Measurements from ENCODE around the gene ZNF784.

Gene ZNF784

DNA sequence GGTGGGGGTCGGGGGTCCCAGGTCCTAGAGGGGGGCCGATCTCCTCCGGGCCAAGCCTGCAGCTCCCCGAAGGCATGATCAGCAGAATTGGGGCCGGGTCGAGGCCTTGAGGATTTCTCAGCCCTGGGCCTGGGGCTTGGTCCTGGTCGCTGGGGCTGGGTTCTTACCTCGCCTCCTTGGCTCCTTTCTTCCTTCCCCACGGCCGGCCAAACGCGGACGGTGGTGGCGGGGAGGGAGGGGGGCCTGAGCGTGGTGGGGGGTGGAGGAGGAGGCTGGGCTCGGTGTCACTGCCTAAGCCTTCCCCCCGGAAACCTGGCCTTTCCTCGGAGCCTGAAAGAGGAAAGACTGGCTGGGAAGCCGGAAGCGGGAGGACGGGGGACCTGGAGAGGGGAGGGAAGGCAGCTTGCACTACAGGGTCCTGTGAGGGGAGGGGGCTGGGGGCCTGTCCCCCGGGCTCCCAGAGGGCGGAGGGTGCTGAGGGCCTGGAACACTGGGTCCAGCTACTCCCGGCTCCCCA, 43.7 kb downstream of the ZNF784 start, which contains the start of gene ZNF579 (continued):
- TF ChIP-seq, protein P1, sequence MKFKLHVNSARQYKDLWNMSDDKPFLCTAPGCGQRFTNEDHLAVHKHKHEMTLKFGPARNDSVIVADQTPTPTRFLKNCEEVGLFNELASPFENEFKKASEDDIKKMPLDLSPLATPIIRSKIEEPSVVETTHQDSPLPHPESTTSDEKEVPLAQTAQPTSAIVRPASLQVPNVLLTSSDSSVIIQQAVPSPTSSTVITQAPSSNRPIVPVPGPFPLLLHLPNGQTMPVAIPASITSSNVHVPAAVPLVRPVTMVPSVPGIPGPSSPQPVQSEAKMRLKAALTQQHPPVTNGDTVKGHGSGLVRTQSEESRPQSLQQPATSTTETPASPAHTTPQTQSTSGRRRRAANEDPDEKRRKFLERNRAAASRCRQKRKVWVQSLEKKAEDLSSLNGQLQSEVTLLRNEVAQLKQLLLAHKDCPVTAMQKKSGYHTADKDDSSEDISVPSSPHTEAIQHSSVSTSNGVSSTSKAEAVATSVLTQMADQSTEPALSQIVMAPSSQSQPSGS (tag by site-specific recombination; IDR thresholded peaks at IDR 0.05; ENCODE audit: low read depth) = no peak
- TF ChIP-seq ZNF366 (tag by site-specific recombination; conservative IDR thresholded peaks at IDR 0.05) = peak; percentile 51
- no peak for TF ChIP-seq ZNF747 (tag by site-specific recombination; IDR thresholded peaks at IDR 0.05)
- TF ChIP-seq, protein P2, sequence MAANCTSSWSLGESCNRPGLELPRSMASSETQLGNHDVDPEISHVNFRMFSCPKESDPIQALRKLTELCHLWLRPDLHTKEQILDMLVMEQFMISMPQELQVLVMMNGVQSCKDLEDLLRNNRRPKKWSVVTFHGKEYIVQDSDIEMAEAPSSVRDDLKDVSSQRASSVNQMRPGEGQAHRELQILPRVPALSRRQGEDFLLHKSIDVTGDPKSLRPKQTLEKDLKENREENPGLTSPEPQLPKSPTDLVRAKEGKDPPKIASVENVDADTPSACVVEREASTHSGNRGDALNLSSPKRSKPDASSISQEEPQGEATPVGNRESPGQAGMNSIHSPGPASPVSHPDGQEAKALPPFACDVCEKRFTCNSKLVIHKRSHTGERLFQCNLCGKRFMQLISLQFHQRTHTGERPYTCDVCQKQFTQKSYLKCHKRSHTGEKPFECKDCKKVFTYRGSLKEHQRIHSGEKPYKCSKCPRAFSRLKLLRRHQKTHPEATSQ (tag by site-specific recombination; IDR thresholded peaks at IDR 0.05) = 0 out of 2 replicates have a peak, but pooled peaks have one; percentile 26
- peak; percentile 80; the same call in 1 of the 2 replicates for TF ChIP-seq ZNF391 (tag by site-specific recombination; IDR thresholded peaks at IDR 0.05; ENCODE audit: borderline replicate concordance, low read depth)
- TF ChIP-seq KLF16 (tag by site-specific recombination; IDR thresholded peaks at IDR 0.05) = peak; percentile 95
- TF ChIP-seq SP2 (tag by site-specific recombination; IDR thresholded peaks at IDR 0.05) = peak; percentile 54
- peak; percentile 53; the same call in 1 of the 2 replicates for TF ChIP-seq ZNF394 (tag by site-specific recombination; IDR thresholded peaks at IDR 0.05; ENCODE audit: borderline replicate concordance)
- TF ChIP-seq ZNF341 (tag by site-specific recombination; IDR thresholded peaks at IDR 0.05; ENCODE audit: low read depth) = peak; percentile 35; the same call in 1 of the 2 replicates
- TF ChIP-seq ZNF423 (tag by site-specific recombination; IDR thresholded peaks at IDR 0.05) = 0 out of 2 replicates have a peak, but pooled peaks have one; percentile 7
- TF ChIP-seq ZSCAN30 (tag by site-specific recombination; IDR thresholded peaks at IDR 0.05) = peak; percentile 94
- TF ChIP-seq ZSCAN16 (tag by site-specific recombination; IDR thresholded peaks at IDR 0.05) = no peak
- 0 out of 2 replicates have a peak, but pooled peaks have one; percentile 35 for TF ChIP-seq KLF7 (tag by site-specific recombination; IDR thresholded peaks at IDR 0.05; ENCODE audit: borderline replicate concordance)
- TF ChIP-seq ZFP69B (tag by site-specific recombination; IDR thresholded peaks at IDR 0.05) = peak; percentile 35; the same call in 1 of the 2 replicates
- TF ChIP-seq GLIS2 (tag by site-specific recombination; IDR thresholded peaks at IDR 0.05) = peak; percentile 48
- TF ChIP-seq, protein P3, sequence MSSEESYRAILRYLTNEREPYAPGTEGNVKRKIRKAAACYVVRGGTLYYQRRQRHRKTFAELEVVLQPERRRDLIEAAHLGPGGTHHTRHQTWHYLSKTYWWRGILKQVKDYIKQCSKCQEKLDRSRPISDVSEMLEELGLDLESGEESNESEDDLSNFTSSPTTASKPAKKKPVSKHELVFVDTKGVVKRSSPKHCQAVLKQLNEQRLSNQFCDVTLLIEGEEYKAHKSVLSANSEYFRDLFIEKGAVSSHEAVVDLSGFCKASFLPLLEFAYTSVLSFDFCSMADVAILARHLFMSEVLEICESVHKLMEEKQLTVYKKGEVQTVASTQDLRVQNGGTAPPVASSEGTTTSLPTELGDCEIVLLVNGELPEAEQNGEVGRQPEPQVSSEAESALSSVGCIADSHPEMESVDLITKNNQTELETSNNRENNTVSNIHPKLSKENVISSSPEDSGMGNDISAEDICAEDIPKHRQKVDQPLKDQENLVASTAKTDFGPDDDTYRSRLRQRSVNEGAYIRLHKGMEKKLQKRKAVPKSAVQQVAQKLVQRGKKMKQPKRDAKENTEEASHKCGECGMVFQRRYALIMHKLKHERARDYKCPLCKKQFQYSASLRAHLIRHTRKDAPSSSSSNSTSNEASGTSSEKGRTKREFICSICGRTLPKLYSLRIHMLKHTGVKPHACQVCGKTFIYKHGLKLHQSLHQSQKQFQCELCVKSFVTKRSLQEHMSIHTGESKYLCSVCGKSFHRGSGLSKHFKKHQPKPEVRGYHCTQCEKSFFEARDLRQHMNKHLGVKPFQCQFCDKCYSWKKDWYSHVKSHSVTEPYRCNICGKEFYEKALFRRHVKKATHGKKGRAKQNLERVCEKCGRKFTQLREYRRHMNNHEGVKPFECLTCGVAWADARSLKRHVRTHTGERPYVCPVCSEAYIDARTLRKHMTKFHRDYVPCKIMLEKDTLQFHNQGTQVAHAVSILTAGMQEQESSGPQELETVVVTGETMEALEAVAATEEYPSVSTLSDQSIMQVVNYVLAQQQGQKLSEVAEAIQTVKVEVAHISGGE (tag by site-specific recombination; conservative IDR thresholded peaks at IDR 0.05; ENCODE audit: low read depth) = peak; percentile 99
- peak; percentile 31; the same call in 1 of the 2 replicates for TF ChIP-seq YY2 (tag by site-specific recombination; IDR thresholded peaks at IDR 0.05)
- TF ChIP-seq, protein P4, sequence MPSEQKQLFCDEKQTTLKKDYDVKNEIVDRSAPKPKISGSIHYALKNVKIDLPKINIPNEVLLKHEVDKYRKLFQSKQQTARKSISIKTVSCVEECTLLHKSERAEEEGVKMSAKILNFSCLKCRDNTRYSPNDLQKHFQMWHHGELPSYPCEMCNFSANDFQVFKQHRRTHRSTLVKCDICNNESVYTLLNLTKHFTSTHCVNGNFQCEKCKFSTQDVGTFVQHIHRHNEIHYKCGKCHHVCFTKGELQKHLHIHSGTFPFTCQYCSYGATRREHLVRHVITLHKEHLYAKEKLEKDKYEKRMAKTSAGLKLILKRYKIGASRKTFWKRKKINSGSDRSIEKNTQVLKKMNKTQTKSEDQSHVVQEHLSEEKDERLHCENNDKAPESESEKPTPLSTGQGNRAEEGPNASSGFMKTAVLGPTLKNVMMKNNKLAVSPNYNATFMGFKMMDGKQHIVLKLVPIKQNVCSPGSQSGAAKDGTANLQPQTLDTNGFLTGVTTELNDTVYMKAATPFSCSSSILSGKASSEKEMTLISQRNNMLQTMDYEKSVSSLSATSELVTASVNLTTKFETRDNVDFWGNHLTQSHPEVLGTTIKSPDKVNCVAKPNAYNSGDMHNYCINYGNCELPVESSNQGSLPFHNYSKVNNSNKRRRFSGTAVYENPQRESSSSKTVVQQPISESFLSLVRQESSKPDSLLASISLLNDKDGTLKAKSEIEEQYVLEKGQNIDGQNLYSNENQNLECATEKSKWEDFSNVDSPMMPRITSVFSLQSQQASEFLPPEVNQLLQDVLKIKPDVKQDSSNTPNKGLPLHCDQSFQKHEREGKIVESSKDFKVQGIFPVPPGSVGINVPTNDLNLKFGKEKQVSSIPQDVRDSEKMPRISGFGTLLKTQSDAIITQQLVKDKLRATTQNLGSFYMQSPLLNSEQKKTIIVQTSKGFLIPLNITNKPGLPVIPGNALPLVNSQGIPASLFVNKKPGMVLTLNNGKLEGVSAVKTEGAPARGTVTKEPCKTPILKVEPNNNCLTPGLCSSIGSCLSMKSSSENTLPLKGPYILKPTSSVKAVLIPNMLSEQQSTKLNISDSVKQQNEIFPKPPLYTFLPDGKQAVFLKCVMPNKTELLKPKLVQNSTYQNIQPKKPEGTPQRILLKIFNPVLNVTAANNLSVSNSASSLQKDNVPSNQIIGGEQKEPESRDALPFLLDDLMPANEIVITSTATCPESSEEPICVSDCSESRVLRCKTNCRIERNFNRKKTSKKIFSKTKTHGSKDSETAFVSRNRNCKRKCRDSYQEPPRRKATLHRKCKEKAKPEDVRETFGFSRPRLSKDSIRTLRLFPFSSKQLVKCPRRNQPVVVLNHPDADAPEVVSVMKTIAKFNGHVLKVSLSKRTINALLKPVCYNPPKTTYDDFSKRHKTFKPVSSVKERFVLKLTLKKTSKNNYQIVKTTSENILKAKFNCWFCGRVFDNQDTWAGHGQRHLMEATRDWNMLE (tag by site-specific recombination; conservative IDR thresholded peaks at IDR 0.05; ENCODE audit: low read depth) = peak; percentile 70
